Measurements from ENCODE around the gene USP9X.
"Not testable (repeated sequence)": the region's sequence is repeated elsewhere in the genome, so short reads cannot be mapped to it uniquely, and the experiment has no call there.

Gene USP9X

GRCh38 chrX:41198410-41198809, 113.2 kb downstream of the USP9X start:
- DNase-seq, result no peak

DNA sequence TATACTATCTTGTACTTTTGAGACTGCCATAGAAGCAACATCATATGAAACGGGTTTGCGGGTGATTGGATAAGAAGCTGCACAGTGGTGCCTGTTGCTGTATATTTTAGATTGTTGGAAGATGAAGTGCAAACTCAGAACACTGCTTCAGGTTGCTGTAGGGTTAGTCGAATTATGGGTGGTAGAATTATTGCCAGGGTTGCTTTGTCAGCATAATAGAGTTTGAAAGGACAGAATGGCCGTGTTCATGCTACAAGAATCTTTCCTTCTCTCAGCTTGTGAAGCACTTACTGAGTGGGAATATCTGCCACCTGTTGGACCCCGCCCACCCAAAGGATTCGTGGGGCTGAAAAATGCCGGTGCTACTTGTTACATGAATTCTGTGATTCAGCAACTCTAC, 115.5 kb downstream of the USP9X start:
- DNase-seq, result no peak

DNA sequence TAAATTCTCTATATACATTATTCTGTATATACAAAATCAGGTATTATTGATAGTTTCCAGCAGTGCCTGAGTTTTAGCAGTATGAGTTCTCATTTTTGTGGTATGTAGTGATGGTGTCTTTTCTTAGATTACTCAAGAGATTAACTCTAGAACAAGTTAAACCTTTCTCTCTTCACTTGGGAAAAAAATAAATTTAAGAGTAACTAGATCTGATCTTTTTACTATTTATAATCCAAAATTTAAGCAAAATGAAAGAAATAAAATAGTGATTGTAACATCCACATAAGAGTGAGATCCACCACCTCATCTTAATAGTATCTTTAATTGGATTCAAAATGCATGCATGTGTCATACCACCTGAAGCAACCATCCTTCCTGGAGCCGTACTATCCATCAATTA, 124.6 kb downstream of the USP9X start:
- DNase-seq, result no peak

- no peak for DNase-seq
These were observed 139.4 kb downstream of the USP9X start for GRCh38 chrX:41224605-41225004.

GRCh38 chrX:41233988-41234387, 148.7 kb downstream of the USP9X start:
- no peak for DNase-seq

- DNase-seq, result not testable (repeated sequence)
These were observed 149.2 kb downstream of the USP9X start for GRCh38 chrX:41234471-41234870.

DNA sequence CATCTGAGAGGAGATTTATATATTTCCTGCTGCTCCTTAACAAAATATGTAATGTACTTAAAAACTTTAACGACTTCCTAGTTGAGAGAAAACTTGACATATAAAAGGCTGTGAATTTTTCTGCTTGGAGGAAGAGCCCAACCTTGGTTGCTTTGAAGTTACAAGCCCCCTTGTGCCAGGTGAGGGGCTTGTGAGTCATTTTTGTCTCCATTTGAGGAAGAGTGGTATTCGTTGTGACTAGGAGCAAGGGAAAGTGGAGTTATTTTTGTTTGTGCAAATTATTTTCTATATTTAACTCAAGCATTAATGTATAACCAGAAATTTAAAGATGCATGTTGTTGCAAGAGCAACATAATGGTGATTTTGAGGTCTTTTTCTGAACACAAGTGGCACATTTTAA, 149.7 kb downstream of the USP9X start:
- DNase-seq, result no peak

DNA sequence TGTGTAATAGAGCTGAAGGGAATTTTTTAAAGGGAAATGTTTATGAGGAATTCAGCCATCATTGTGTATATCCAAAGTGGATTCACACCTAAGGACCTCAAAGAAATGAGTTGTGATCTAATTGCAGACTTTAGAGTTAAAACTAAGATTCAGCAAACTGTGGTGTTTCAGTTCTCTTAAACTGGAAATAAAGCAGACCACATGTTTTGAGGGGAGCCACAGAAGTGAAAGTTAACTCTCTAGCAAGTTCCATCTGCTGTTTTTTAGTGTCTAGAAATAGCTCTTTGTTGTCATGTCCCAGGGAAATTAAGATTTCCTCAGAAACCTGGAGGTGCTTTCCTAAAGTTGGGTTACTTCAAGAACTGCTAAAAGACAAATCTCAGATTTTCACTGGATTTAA, 151.4 kb downstream of the USP9X start:
- no peak for DNase-seq

GRCh38 chrX:41240509-41240908, 155.3 kb downstream of the USP9X start:
- no peak for DNase-seq

GRCh38 chrX:41241962-41242361, 156.7 kb downstream of the USP9X start:
- DNase-seq, result no peak

- no peak for DNase-seq
These were observed 160.4 kb downstream of the USP9X start for GRCh38 chrX:41245641-41246040.

DNA sequence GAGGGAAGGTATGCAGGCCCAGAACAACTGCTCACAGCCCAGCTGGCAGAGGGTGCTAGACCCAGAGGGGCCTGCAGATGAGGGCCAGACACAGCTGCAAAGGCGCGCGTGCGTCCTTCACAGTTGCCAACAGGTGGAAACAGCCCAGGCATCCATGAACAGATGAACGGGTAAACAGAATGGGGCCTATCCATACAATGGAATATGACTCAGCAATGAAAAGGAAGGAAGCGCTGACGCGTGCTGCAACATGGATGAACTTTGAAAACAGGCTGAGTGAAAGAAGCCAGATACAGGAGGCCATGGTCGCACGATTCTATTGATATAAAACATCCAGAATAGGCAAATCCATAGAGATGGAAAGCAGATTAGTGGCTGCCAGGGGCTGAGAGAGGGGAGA, 165.6 kb downstream of the USP9X start:
- DNase-seq, result no peak

GRCh38 chrX:41257801-41258200, 172.6 kb downstream of the USP9X start:
- no peak for DNase-seq

DNA sequence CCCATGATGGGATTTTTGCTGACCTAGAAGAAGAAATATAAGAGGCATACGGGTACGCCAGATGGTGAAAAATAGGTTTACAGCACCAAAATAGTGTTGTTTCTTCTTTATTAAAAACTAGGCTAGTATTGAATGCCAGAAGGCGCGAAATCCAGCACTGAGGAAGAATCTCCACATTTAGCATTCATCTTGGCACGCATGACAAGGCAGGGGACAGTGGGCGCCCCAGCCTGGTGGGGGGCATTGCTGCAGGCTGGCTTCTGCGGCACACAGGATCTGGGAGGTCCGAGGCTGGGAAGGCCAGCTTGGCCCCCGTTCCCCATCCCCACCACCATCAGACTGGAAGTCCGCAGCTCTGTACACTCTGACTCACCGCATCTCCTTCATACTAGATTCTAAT, 173.0 kb downstream of the USP9X start:
- DNase-seq, result no peak

GRCh38 chrX:41258871-41259270, 173.6 kb downstream of the USP9X start:
- DNase-seq, result no peak

- no peak for DNase-seq
These were observed 174.3 kb downstream of the USP9X start for GRCh38 chrX:41259516-41259915.

- peak; percentile 34 to 65 for DNase-seq
These were observed 180.4 kb downstream of the USP9X start for GRCh38 chrX:41265615-41266014.

GRCh38 chrX:41273638-41274037, 188.4 kb downstream of the USP9X start:
- DNase-seq, result no peak

GRCh38 chrX:41275661-41276609, 190.7 kb downstream of the USP9X start:
- peak; percentile 38 to 43 for DNase-seq

DNA sequence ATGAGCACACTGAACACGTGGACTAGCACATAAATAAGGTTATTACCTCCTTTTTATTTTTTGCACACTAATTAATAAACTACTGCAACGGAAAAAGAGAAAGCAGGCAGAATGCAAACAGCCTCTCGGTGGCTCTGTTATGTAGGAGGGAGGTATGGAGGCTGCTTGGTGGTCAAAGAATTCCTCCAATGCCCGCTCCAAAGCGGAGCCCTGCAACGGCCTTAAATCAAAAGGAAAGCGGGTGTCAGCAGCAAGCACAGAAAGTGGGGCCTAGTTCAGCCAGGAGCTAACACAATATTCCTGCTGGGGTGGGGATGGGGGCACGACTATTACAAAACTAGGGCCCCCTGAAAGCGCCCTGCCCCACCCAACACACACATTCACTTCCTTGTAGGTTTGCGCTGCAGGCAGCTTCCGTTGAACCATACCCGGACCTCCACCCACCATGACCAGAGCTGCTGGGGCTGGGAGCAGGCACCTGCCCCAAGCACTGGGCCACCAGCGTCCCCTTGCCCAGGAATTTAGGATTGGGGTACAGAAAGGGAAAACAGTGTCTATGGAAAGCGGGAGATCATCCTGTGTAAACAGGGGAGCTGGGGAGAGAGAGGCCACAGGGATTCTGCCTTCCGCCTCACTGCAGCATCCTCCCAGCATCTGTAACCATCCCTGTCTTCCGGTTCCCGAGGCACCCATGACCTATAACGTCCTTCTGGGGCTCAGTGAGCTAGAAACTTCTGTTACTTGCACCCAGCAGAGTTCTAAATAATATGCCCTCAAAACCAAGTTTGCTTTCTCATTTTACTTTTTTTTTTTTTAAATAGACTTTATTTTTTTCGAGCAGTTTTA, 191.6 kb downstream of the USP9X start:
- no peak for DNase-seq

DNA sequence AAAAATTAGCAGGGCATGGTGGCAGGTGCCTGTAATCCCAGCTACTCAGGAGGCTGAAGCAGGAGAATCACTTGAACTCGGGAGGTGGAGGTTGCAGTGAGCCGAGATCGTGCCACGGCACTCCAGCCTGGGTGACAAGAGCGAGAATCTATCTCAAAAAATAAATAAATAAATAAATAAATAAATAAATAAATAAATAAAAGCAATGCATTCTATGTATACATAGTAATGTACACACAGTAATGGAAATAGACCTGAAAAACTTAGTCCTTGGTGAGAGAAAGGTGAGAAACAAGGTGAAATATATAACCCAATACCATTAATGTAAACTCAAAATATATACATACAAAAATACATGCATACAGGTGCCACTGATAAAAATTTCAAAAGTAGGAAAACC, 197.1 kb downstream of the USP9X start:
- not testable (repeated sequence) for DNase-seq

- not testable (repeated sequence) for DNase-seq
These were observed 200.7 kb downstream of the USP9X start for GRCh38 chrX:41285928-41286327.
